SK-N-SH treated with all-trans-retinoic acid at 6 μM for 48 hours (cell line): Measurements from ENCODE around the gene APLF.

ENCODE experiments used
- ARNTL ChIP-seq: fragments of 450-650 bp; formaldehyde crosslinking; IDR thresholded peaks from 2 replicates; pipeline ENCODE4 v1.5.0; 2020; ENCODE audit warnings: low read depth, mild to moderate bottlenecking, moderate library complexity, borderline replicate concordance
- CREB5 ChIP-seq: fragments of 250-450 bp; sonication (Bioruptor Pico); IDR thresholded peaks from 2 replicates; pipeline ENCODE4 v1.5.1; 2020; ENCODE audit warnings: low read depth, mild to moderate bottlenecking, moderate library complexity
- POU6F1 ChIP-seq: fragments of 250-450 bp; sonication (Bioruptor Pico); IDR thresholded peaks from 2 replicates; pipeline ENCODE4 v1.8.0; 2021; ENCODE audit warnings: low read depth, mild to moderate bottlenecking, moderate library complexity, borderline replicate concordance
- RARB ChIP-seq: fragments of 250-450 bp; sonication (Bioruptor Pico); IDR thresholded peaks from 2 replicates; pipeline ENCODE4 v1.8.0; 2021; ENCODE audit warnings: mild to moderate bottlenecking, moderate library complexity
- SNAI2 ChIP-seq: fragments of 250-450 bp; sonication (Bioruptor Pico); IDR thresholded peaks from 2 replicates; pipeline ENCODE4 v1.5.0; 2020; ENCODE audit warnings: mild to moderate bottlenecking, moderate library complexity
- TCF4 ChIP-seq: fragments of 250-450 bp; sonication (Bioruptor Pico); IDR thresholded peaks from 2 replicates; pipeline ENCODE4 v1.8.0; 2021; ENCODE audit warnings: mild to moderate bottlenecking, moderate library complexity, borderline replicate concordance
- TOX ChIP-seq: fragments of 250-450 bp; sonication (Bioruptor Pico); IDR thresholded peaks from 2 replicates; pipeline ENCODE4 v1.8.0; 2021; ENCODE audit warnings: mild to moderate bottlenecking, moderate library complexity, borderline replicate concordance
- ZFP30 ChIP-seq: fragments of 450-650 bp; formaldehyde crosslinking; IDR thresholded peaks from 2 replicates; pipeline ENCODE4 v1.5.0; 2022; ENCODE audit warnings: mild to moderate bottlenecking, moderate library complexity
- TF ChIP-seq, protein P1 (sequence below): fragments of 250-450 bp; sonication (Bioruptor Pico); IDR thresholded peaks from 2 replicates; pipeline ENCODE4 v1.8.0; 2020; ENCODE audit warnings: mild to moderate bottlenecking, moderate library complexity, borderline replicate concordance

- TF ChIP-seq, protein P1, sequence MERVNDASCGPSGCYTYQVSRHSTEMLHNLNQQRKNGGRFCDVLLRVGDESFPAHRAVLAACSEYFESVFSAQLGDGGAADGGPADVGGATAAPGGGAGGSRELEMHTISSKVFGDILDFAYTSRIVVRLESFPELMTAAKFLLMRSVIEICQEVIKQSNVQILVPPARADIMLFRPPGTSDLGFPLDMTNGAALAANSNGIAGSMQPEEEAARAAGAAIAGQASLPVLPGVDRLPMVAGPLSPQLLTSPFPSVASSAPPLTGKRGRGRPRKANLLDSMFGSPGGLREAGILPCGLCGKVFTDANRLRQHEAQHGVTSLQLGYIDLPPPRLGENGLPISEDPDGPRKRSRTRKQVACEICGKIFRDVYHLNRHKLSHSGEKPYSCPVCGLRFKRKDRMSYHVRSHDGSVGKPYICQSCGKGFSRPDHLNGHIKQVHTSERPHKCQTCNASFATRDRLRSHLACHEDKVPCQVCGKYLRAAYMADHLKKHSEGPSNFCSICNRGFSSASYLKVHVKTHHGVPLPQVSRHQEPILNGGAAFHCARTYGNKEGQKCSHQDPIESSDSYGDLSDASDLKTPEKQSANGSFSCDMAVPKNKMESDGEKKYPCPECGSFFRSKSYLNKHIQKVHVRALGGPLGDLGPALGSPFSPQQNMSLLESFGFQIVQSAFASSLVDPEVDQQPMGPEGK (CRISPR knock-in tag), result no peak
- no peak for TF ChIP-seq POU6F1 (CRISPR knock-in tag)
- TF ChIP-seq RARB (CRISPR knock-in tag), result no peak
- no peak for TF ChIP-seq TOX (CRISPR knock-in tag)
- no peak for TF ChIP-seq TCF4 (CRISPR knock-in tag)
- TF ChIP-seq ARNTL (CRISPR knock-in tag), result no peak
- TF ChIP-seq ZFP30 (CRISPR knock-in tag), result no peak
- TF ChIP-seq SNAI2 (CRISPR knock-in tag), result no peak
- no peak for TF ChIP-seq CREB5 (CRISPR knock-in tag)
These were observed 24.2 kb downstream of the APLF start for GRCh38 chr2:68491582-68491981.
